Endometrial microvascular endothelial cells (primary cell): ENCODE data around the gene SDSL. TPM values are rescaled to one million over a fixed set of nuclear protein-coding genes. Genes with fewer than 3 reads are reported as not detected.

Experiments
- in situ Hi-C: cut with HindIII; loops from 2 replicates; pipeline ENCODE4 v1.10.0; 2017; ENCODE audit warnings: low sequenced_read_pairs, low pct_unique_long_range_greater_than_20kb; ENCODE audit errors: inconsistent ontology term
- total RNA-seq: library from RNA; depleted of rRNA; stranded (reverse); fragments of >200 nt; gene quantifications from one replicate; pipeline ENCODE4 v1.2.3, GENCODE V29; 2015; ENCODE audit errors: inconsistent ontology term

The SDSL gene
- total RNA-seq, 1 donor from 2014 or later: 8.6 TPM

GRCh38 chr12:113463746-113464451, 41.7 kb downstream of the SDSL start:
- in situ Hi-C loops: no loop called here

GRCh38 chr12:113464452-113464775, 42.2 kb downstream of the SDSL start:
- in situ Hi-C loops: no loop called here

DNA sequence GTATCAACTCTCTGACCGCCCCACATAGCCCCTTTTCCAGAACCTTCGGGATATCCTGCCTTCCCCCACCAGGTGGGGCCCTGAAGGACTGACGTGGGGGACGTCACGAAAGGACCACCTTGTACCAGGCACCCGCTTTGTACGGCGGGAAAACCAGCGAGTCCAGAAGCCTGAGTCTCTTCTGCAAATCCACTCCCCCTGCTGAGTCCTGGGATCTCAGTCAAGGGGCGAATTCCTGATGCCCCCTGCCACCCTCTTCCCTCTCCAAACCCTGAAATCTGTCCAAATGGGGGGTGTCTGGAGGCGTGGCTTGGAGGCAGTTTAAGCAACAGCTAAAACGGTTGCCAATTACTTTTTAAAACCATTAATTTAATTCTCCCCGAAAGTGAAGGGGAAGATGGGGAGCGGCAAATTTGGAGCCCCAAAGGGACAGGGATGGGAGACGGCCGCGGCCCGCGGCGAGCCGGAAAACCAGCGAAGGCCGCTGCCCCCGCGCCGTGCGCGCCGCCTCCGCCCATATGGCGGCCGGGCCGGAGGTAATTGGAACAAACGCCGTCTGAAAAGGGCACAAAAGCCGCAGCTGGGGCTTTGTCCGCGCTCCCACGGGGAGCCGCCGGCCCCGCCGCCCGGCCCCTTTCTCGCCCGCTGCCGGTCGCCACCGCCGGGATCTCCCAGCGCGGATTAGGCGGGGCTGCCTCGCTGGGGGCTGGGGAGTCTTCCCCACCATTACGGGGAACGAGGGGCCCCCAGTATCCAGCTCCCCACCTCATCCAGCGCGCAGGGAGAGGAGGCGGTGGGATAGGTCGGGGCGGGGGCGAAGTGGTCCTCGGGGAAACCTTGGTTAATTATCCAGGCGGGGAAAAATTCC, 42.9 kb downstream of the SDSL start:
- in situ Hi-C loops: no loop called here

DNA sequence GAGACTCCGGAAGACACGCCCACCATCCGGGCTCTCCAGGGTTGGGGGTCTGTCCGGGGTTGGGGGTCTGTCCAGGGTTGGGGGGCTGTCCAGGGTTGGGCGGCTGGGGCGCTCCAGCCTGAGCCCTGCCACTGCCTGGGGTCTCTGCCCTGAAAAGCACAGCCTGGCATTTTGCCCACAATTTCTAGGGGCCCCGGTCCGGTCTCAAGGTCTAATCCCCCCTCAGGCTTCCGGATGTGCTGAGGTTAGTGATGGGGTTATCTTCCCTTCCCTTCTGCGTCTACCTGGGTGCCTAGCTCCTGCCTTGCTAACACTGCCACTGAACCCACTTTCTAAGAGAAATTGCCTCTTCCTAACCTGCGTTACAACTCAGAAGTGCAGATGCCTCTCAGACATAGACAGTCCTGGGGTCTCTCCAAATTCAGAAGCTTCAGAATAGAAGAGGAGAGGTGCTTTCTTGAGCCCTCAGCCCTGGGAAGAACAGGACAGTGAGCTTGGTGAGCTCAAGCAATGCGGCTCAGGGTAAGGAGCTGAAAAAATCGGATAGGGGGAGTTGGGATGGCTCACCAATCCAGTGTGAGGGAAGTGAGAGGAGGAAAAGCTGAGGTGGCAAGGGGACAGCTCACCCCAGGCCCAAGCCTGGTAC, 43.8 kb downstream of the SDSL start:
- in situ Hi-C loops: no loop called here

- in situ Hi-C loops: no loop called here
Observed at GRCh38 chr12:113466454-113467141, 44.4 kb downstream of the SDSL start.

- in situ Hi-C loops: no loop called here
Observed at GRCh38 chr12:113467142-113467501, 44.9 kb downstream of the SDSL start.

GRCh38 chr12:113467502-113468364, 45.6 kb downstream of the SDSL start:
- in situ Hi-C loops: no loop called here

DNA sequence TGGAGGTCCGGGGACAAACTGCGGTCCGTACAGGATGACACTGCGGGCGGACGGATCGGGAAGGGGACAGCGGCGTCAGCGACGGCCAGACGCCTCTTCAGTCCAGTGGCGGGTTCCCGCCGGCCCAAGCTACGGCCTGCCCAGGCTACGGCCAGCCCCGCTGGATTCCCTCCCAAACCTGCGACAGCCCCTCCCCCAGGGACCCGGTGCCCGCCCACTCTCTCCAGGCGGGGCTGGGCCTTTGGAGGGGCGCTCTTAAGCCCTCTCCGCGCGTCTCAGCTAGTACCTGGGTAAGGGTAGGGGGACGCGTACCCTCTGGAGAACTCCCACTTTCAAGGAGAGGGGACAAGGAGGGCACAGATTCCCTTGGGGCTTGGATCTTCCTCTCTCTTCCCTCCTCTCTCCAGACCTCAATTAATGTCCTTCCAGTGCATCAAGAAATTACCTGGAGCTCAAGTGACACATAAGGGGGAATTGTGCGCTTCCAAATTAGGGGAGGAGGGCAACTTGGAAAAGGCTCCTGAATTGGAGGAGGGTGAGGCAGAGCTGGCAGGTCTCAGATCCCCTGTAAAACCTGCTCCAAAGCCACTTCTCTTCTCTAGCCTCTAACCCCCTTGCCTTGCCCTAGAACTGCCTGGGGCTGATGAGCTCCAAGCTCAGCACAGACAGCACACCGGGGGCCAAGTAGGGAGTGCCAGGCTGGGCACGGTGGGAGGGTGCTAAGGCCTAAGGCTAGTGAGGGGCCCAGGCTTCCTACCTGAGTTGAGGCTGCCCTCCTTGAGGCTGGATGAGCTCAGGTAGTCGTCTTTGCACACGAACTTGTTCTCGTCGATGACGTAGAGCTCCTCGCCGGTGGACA, 46.4 kb downstream of the SDSL start:
- in situ Hi-C loops: no loop called here

DNA sequence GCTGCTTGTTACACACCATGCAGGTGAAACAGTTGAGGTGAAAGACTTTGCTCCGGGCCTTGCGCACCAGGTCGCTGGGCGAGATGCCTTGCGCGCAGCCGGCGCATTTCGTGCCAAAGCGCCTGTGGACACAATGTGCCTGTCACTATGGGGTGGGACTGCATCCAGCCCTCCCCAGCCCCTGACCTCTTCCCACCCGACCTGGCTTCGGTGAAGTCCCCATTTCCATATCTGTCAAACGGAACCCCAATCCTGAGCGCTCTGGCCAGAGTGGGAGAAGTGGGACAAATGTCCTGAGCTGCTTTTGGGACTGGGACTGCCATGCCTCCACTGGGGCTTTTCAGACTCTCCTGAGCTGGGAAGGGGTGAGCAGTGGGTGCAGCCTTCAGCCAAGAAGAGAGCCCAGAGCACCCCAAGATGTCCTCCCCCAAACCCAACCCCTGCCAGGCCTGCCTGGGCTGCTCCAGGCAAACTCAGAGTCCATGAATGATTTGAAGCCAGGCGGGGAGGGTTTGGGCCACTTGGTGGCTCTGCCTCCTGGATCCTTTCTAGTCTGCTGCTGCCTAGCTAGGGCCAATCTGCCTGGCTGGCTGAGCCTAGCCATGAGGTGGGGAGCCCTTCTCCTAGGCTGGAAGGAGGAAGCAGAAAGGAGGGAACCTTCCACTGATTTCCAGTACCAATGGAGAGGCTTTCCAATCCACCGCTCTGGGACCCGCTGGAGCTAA, 47.2 kb downstream of the SDSL start:
- in situ Hi-C loops: no loop called here

GRCh38 chr12:113469949-113470743, 48.0 kb downstream of the SDSL start:
- in situ Hi-C loops: no loop called here

- in situ Hi-C loops: no loop called here
Observed at GRCh38 chr12:113470871-113471618, 48.9 kb downstream of the SDSL start.

GRCh38 chr12:113471619-113472171, 49.5 kb downstream of the SDSL start, which contains the start of gene LHX5:
TSS of gene LHX5 (minus strand) at chr12:113471871. CDS start at chr12:113471498, 373 bp downstream.
- in situ Hi-C loops: no loop called here

- in situ Hi-C loops: no loop called here
Observed at GRCh38 chr12:113472191-113473121, 50.3 kb downstream of the SDSL start.

GRCh38 chr12:113473400-113473799, 51.2 kb downstream of the SDSL start:
- in situ Hi-C loops: no loop called here
